K562 (cell line): ENCODE data around the gene ATXN1L.

Source experiments
- GTF2B ChIP-seq: IDR thresholded peaks from 2 replicates; pipeline ENCODE4 v1.6.1; 2011; ENCODE audit not compliant: insufficient read length; ENCODE audit errors: extremely low read depth
- MAFK ChIP-seq: IDR thresholded peaks from 2 replicates; pipeline ENCODE4 v1.6.1; 2011; ENCODE audit warnings: low read length, improper control_type of control experiment
- NFIC ChIP-seq: fragments of 450-650 bp; IDR thresholded peaks from 2 replicates; pipeline ENCODE4 v1.6.1; 2017; ENCODE audit warnings: mild to moderate bottlenecking, inconsistent platforms
- PATZ1 ChIP-seq: fragments of 250-450 bp; sonication (Bioruptor Pico); IDR thresholded peaks from 2 replicates; pipeline ENCODE4 v1.5.0; 2020; ENCODE audit warnings: mild to moderate bottlenecking, borderline replicate concordance
- POLR2AphosphoS5 ChIP-seq: IDR thresholded peaks from 2 replicates; pipeline ENCODE4 v1.6.1; 2011; ENCODE audit warnings: mild to moderate bottlenecking, low read depth, low read length, moderate library complexity; ENCODE audit not compliant: control insufficient read depth, insufficient read depth
- RB1 ChIP-seq: fragments of 450-650 bp; IDR thresholded peaks from 2 replicates; pipeline ENCODE4 v1.6.1; 2017; ENCODE audit warnings: low read depth, mild to moderate bottlenecking
- SMARCC2 ChIP-seq: fragments of 450-650 bp; IDR thresholded peaks from 2 replicates; pipeline ENCODE4 v1.6.1; 2017; ENCODE audit warnings: antibody characterized with exemption, moderate library complexity, mild to moderate bottlenecking, low read depth
- STAG1 ChIP-seq: sonication (generic); formaldehyde crosslinking; IDR thresholded peaks from 2 replicates; pipeline ENCODE4 v1.5.0; 2020; ENCODE audit warnings: missing genetic modification reagents, borderline replicate concordance
- THRB ChIP-seq: fragments of 450-650 bp; formaldehyde crosslinking; conservative IDR thresholded peaks from 2 replicates; pipeline ENCODE4 v1.4.0; 2022; ENCODE audit warnings: mild to moderate bottlenecking, missing genetic modification characterization

- TF ChIP-seq NFIC (no peak), MAFK (no peak), THRB (CRISPR knock-in tag) (no peak), PATZ1 (no peak), GTF2B (no peak), RB1 (no peak), POLR2AphosphoS5 (no peak), STAG1 (CRISPR knock-in tag) (no peak), SMARCC2 (no peak)
These were observed 22.2 kb downstream of the ATXN1L start for GRCh38 chr16:71867939-71868338.
